ENCODE data around the gene ADAM11. TPM values are rescaled to one million over a fixed set of nuclear protein-coding genes. Genes with fewer than 3 reads are reported as not detected.

Gene ADAM11
- total RNA-seq, 4 donors from 2014 or later, result 0.42 to 3.9 (median 1.6) TPM

DNA sequence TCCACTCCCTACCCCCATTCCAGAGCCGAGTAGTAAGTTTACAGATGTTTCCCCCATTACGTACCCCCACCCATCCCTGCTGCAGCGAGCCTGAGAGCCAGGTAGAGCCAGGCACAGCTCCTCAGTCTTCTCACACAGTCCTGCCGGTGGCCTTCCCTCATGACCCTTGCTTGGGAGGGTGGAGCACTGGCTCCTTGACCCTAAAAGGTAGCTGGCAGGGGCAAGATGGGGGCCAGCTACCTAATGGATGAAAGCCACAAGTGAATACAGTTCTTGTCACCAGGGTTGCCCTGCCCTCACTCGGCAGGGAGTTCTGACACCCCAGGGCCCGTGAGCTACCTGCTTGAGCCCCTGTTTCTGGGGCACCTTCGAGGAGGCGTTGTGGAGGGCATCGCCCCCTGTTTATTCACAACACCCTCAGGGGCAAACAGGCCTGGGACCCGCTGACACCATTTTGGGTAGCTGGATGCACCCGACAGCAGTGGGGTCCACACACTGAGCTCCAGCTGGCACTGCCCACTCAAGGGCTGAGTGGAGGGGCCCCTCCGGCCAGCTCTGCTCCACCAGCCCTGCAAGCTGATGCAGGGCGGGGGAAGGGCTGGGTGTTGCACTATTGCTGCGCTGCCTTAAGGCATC, 22.2 kb downstream of the ADAM11 start:
- no peak overlapping the region for H3K4me3 ChIP-seq
- H3K36me3 ChIP-seq, result no peaks in the 10 kb centered on the region
- H3K9me3 ChIP-seq, result no peaks in the 10 kb centered on the region
- no peak overlapping the region for H3K27ac ChIP-seq
- WGBS, 2 donors, result 87 to 92% methylated on average over 8 to 14 of the region's 14 CpGs
- peaks cover 0 to 4% of the 10 kb centered on the region in 2 donors for H3K27me3 ChIP-seq
- peaks cover 0 to 25% (median 12%) of the 10 kb centered on the region in 4 donors for H3K4me1 ChIP-seq
- DNase-seq (ENCODE audit: low spot score in 2 of 2), result no peak
- no peak for TF ChIP-seq POLR2A (IDR thresholded peaks at IDR 0.05)

DNA sequence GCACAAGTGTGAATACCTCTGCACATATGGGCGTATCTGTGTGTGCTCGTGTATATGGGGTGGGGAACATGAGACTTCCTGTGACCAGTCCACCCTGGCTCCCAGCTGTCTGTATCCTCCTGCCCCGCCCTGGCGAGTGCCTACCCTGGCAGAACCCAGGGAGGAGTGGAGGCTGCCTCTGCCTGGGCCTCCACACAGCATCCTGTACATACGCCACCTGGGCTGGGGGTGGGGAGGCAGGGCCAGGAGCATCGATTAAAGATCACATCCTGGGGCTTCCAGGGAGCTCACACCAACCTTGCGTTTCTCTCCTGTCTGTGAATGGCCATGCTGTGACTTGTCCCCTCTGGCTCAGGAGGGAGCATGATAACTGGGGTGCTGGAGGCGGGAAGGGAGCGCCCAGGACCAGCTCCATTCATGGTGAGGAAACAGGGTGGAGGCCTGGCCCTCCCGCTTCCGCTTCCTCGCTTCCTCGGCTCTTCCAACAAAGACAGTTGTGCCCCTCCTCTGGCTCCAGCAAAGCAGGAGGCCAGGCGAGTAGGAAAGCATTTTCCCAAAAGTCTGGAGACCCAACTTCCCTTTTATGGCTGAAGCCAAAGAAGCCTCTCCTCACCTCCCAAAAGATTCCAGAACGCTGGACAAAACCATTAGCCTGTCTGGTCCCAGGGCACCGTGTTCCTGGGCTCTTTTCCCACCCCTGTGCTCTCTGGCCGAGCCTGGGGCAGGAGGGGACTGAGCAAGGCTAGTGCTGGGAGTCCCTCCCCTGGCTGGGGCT, 22.9 kb downstream of the ADAM11 start:
- H3K9me3 ChIP-seq, result no peaks in the 10 kb centered on the region
- peaks cover 0 to 20% (median 10%) of the 10 kb centered on the region in 4 donors for H3K4me1 ChIP-seq
- H3K27me3 ChIP-seq, result peaks cover 0 to 4% of the 10 kb centered on the region in 2 donors
- H3K27ac ChIP-seq, result peak overlapping the region in 2 of 4 donors; percentile 8 to 38
- TF ChIP-seq, protein P1, sequence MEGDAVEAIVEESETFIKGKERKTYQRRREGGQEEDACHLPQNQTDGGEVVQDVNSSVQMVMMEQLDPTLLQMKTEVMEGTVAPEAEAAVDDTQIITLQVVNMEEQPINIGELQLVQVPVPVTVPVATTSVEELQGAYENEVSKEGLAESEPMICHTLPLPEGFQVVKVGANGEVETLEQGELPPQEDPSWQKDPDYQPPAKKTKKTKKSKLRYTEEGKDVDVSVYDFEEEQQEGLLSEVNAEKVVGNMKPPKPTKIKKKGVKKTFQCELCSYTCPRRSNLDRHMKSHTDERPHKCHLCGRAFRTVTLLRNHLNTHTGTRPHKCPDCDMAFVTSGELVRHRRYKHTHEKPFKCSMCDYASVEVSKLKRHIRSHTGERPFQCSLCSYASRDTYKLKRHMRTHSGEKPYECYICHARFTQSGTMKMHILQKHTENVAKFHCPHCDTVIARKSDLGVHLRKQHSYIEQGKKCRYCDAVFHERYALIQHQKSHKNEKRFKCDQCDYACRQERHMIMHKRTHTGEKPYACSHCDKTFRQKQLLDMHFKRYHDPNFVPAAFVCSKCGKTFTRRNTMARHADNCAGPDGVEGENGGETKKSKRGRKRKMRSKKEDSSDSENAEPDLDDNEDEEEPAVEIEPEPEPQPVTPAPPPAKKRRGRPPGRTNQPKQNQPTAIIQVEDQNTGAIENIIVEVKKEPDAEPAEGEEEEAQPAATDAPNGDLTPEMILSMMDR (IDR thresholded peaks at IDR 0.05), result no peak
- no peak for TF ChIP-seq POLR2A (IDR thresholded peaks at IDR 0.05)
- no peak for TF ChIP-seq EP300 (IDR thresholded peaks at IDR 0.05)
- DNase-seq (ENCODE audit: low spot score in 2 of 2), result no peak
- H3K4me3 ChIP-seq, result no peak overlapping the region
- 56 to 66% methylated on average over 15 to 17 of the region's 17 CpGs for WGBS, 2 donors
- no peaks in the 10 kb centered on the region for H3K36me3 ChIP-seq

GRCh38 chr17:44782326-44782850, 23.6 kb downstream of the ADAM11 start:
- 52 to 58% methylated on average over 11 of the region's 11 CpGs for WGBS, 2 donors
- Histone ChIP-seq H3K4me1 (peaks cover 0 to 23% (median 10%) of the 10 kb centered on the region in 4 donors), H3K27ac (peak overlapping the region in 2 of 4 donors; percentile 8 to 38)

GRCh38 chr17:44785921-44786320, 27.1 kb downstream of the ADAM11 start:
- no peaks in the 10 kb centered on the region for H3K27me3 ChIP-seq
- no peak for DNase-seq (ENCODE audit: low spot score in 2 of 2)
- H3K4me3 ChIP-seq, result no peak overlapping the region
- H3K27ac ChIP-seq, result no peak overlapping the region
- TF ChIP-seq, protein P1 (IDR thresholded peaks at IDR 0.05), result no peak
- TF ChIP-seq POLR2A (IDR thresholded peaks at IDR 0.05), result no peak
- TF ChIP-seq EP300 (IDR thresholded peaks at IDR 0.05), result no peak
- no peaks in the 10 kb centered on the region for H3K9me3 ChIP-seq
- peaks cover 0 to 14% (median 0%) of the 10 kb centered on the region in 4 donors for H3K4me1 ChIP-seq
- WGBS, 2 donors, result 90 to 96% methylated on average over 5 to 7 of the region's 7 CpGs
- no peaks in the 10 kb centered on the region for H3K36me3 ChIP-seq

More at GRCh38 chr17:44782326-44782850, 23.6 kb downstream of the ADAM11 start:
- no peak for DNase-seq (ENCODE audit: low spot score in 2 of 2)
- Histone ChIP-seq H3K9me3 (no peaks in the 10 kb centered on the region), H3K36me3 (no peaks in the 10 kb centered on the region), H3K27me3 (peaks cover 0 to 4% of the 10 kb centered on the region in 2 donors), H3K4me3 (no peak overlapping the region)
- TF ChIP-seq POLR2A (IDR thresholded peaks at IDR 0.05) (no peak), EP300 (IDR thresholded peaks at IDR 0.05) (no peak)
- TF ChIP-seq, protein P1 (IDR thresholded peaks at IDR 0.05), result no peak

DNA sequence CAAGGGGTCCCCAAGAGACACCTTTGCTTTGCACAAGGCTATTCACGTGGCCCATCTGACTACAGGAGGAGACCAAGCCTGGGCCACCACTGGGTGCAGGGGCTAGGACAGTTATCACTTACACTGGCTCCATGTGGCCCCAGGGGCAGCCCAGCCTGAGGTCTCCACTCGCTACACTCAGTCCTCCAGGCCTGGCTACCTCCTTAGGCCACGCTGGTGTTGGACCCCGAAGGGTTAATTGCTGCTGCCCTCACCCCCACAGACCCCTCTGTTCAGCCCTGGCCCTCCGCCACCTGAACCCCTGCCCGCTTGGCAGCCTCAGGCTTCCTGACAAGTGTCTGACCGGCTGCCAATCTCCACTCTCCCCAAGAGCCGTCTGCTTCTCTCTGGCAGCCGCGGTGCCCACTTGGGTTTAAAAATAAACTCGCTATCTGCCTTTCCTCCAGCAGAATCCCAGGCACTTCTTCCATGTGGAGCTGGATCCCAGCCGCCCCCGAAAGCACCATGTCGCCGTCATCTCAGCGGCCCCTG, 27.8 kb downstream of the ADAM11 start:
- TF ChIP-seq POLR2A (IDR thresholded peaks at IDR 0.05) (no peak), EP300 (IDR thresholded peaks at IDR 0.05) (no peak)
- TF ChIP-seq, protein P1 (IDR thresholded peaks at IDR 0.05), result no peak
- H3K4me1 ChIP-seq, result peaks cover 0 to 14% (median 0%) of the 10 kb centered on the region in 4 donors
- H3K36me3 ChIP-seq, result no peaks in the 10 kb centered on the region
- H3K27ac ChIP-seq, result no peak overlapping the region
- H3K9me3 ChIP-seq, result no peaks in the 10 kb centered on the region
- no peak overlapping the region for H3K4me3 ChIP-seq
- H3K27me3 ChIP-seq, result no peaks in the 10 kb centered on the region
- 26 to 41% methylated on average over 15 to 16 of the region's 16 CpGs for WGBS, 2 donors
- no peak for DNase-seq (ENCODE audit: low spot score in 2 of 2)

All from tibial nerve (tissue), 4 donors.